ENCODE data around the gene PACRGL. TPM values are rescaled to one million over a fixed set of nuclear protein-coding genes. Genes with fewer than 3 reads are reported as not detected.

PACRGL gene
- 10 to 100 TPM in 1 of 6 donors, 1 to 10 TPM in 5; 4.7 to 10.4 (median 6.6) TPM for total RNA-seq
- 1 to 10 TPM; 3.7 to 9.5 TPM for polyA plus RNA-seq

DNA sequence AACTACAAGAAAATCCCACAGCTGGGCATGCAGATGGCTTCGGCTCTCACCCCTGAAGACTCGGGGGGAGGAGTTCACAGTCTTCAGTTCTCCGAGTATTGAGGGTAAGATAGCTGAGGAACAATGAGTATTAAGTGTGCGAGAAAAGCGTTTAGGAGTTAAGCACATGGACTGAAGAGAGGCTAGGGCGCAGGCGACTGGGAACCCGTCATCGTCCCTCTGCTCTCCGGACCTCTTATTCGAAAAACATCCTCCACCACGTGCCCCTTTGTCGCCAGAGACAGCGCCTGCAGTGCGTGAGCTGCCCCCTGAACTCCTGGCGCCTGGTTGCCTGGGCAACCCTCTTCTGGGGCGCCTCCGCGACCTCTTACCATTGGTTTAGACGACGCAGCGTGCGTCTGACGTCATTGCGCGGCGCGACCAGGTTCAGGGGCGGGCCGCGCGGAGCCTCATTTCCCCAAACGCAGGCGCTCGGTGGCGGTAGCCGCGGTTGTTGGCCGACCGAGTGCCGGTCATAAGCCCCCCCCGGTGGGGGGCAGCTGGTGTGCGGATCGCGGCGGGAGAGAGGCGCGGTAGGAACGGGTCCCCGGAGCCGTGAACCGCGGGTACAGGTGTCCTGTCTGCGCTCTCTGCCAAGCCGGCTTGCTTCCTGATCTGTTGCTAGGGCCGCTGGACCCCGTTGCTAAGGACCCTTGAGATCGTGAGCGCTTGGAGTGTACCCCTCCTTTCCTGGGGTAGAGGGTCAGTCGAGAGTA lies at the start of gene PACRGL:
PACRGL (plus strand) TSS at position 452 of the 755 bp plus-strand sequence. CDS start 4,024 bp downstream, outside the sequence.
- FAIRE-seq: no peak
- DNase-seq: peak; percentile 89 to 95 (median 90)
- peak; percentile 99 to 100 (median 100) for ATAC-seq
- intact Hi-C loops (cut with DNase I): no loop called here
- peak within 1 kb of the TSS; percentile 17 to 66 (median 57) for H3K27ac ChIP-seq
- peaks cover 4 to 12% (median 9%) of the 10 kb centered on the region in 3 donors for H3K4me1 ChIP-seq
- TF ChIP-seq, protein P1, sequence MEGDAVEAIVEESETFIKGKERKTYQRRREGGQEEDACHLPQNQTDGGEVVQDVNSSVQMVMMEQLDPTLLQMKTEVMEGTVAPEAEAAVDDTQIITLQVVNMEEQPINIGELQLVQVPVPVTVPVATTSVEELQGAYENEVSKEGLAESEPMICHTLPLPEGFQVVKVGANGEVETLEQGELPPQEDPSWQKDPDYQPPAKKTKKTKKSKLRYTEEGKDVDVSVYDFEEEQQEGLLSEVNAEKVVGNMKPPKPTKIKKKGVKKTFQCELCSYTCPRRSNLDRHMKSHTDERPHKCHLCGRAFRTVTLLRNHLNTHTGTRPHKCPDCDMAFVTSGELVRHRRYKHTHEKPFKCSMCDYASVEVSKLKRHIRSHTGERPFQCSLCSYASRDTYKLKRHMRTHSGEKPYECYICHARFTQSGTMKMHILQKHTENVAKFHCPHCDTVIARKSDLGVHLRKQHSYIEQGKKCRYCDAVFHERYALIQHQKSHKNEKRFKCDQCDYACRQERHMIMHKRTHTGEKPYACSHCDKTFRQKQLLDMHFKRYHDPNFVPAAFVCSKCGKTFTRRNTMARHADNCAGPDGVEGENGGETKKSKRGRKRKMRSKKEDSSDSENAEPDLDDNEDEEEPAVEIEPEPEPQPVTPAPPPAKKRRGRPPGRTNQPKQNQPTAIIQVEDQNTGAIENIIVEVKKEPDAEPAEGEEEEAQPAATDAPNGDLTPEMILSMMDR (IDR thresholded peaks at IDR 0.05): no peak
- H3K4me3 ChIP-seq: peak within 1 kb of the TSS; percentile 67 to 97 (median 90)
- no peaks in the 10 kb centered on the region for H3K9me3 ChIP-seq
- no peaks in the 10 kb centered on the region for H3K27me3 ChIP-seq
- peaks cover 0 to 7% (median 0%) of the 10 kb centered on the region in 3 donors for H3K36me3 ChIP-seq
- WGBS, 2 donors: 0% methylated on average over 52 to 60 of the region's 60 CpGs

GRCh38 chr4:20652226-20652885 lies 47.9 kb upstream of the PACRGL start:
- Histone ChIP-seq H3K9me3 (no peaks in the 10 kb centered on the region), H3K4me3 (no peak overlapping the region), H3K27ac (no peak overlapping the region), H3K4me1 (no peaks in the 10 kb centered on the region), H3K36me3 (no peaks in the 10 kb centered on the region), H3K27me3 (no peaks in the 10 kb centered on the region)
- no peak for FAIRE-seq
- WGBS, 2 donors: 69 to 79% methylated on average over 1 of the region's 1 CpG
- ATAC-seq: no peak
- DNase-seq: no peak
- intact Hi-C loops (cut with DNase I): no loop called here
- TF ChIP-seq, protein P1 (IDR thresholded peaks at IDR 0.05): no peak

GRCh38 chr4:20658456-20658855 lies 41.8 kb upstream of the PACRGL start:
- DNase-seq (no peak), ATAC-seq (no peak), FAIRE-seq (no peak)
- Histone ChIP-seq H3K9me3 (no peaks in the 10 kb centered on the region), H3K4me1 (no peaks in the 10 kb centered on the region), H3K27me3 (no peaks in the 10 kb centered on the region), H3K4me3 (no peak overlapping the region), H3K36me3 (no peaks in the 10 kb centered on the region), H3K27ac (no peak overlapping the region)
- WGBS, 2 donors: 56 to 59% methylated on average over 4 of the region's 4 CpGs
- TF ChIP-seq, protein P1 (IDR thresholded peaks at IDR 0.05): no peak
- intact Hi-C loops (cut with DNase I): no loop called here

GRCh38 chr4:20662851-20663250 lies 37.4 kb upstream of the PACRGL start:
- Histone ChIP-seq H3K27me3 (no peaks in the 10 kb centered on the region), H3K9me3 (no peaks in the 10 kb centered on the region), H3K36me3 (no peaks in the 10 kb centered on the region), H3K4me3 (no peak overlapping the region), H3K27ac (no peak overlapping the region), H3K4me1 (no peaks in the 10 kb centered on the region)
- FAIRE-seq (no peak), ATAC-seq (no peak), DNase-seq (no peak)
- WGBS, 2 donors: 0 to 21% methylated on average over 1 of the region's 1 CpG
- intact Hi-C loops (cut with DNase I): no loop called here
- TF ChIP-seq, protein P1 (IDR thresholded peaks at IDR 0.05): no peak

All from pancreas (tissue), 10 donors.